ENCODE results near the gene ZNF655. TPM values are rescaled to one million over a fixed set of nuclear protein-coding genes. Genes with fewer than 3 reads are reported as not detected.

The ZNF655 gene
- total RNA-seq, 1 donor from 2014 or later = 26.1 TPM

GRCh38 chr7:99588868-99589267, 30.4 kb downstream of the ZNF655 start:
- no peak for DNase-seq
- TF ChIP-seq CTCF (IDR thresholded peaks at IDR 0.05; ENCODE audit: borderline replicate concordance) = no peak

GRCh38 chr7:99594948-99595745, 36.7 kb downstream of the ZNF655 start:
- no peaks in the 10 kb centered on the region for H3K9me3 ChIP-seq (replicated peaks)
- no peaks in the 10 kb centered on the region for H3K4me1 ChIP-seq
- intact Hi-C loops (cut with micrococcal nuclease) = no loop called here
- H3K27me3 ChIP-seq (ENCODE audit: low read depth) = peaks cover 9% of the 10 kb centered on the region
- no peak overlapping the region for H3K4me3 ChIP-seq
- H3K36me3 ChIP-seq = no peaks in the 10 kb centered on the region
- no peak overlapping the region for H3K27ac ChIP-seq (replicated peaks)
- DNase-seq = no peak
- TF ChIP-seq CTCF (IDR thresholded peaks at IDR 0.05; ENCODE audit: borderline replicate concordance) = no peak

More at GRCh38 chr7:99588868-99589267, 30.4 kb downstream of the ZNF655 start:
- H3K27ac ChIP-seq (replicated peaks) = no peak overlapping the region
- H3K36me3 ChIP-seq = no peaks in the 10 kb centered on the region
- no peak overlapping the region for H3K4me3 ChIP-seq
- no peaks in the 10 kb centered on the region for H3K9me3 ChIP-seq (replicated peaks)
- intact Hi-C loops (cut with micrococcal nuclease) = no loop called here
- peaks cover 38% of the 10 kb centered on the region for H3K27me3 ChIP-seq (ENCODE audit: low read depth)
- no peaks in the 10 kb centered on the region for H3K4me1 ChIP-seq

- H3K27ac ChIP-seq (replicated peaks) = no peak overlapping the region
- no peaks in the 10 kb centered on the region for H3K9me3 ChIP-seq (replicated peaks)
- intact Hi-C loops (cut with micrococcal nuclease) = no loop called here
- no peak for TF ChIP-seq CTCF (IDR thresholded peaks at IDR 0.05; ENCODE audit: borderline replicate concordance)
- H3K4me3 ChIP-seq = no peak overlapping the region
- no peaks in the 10 kb centered on the region for H3K36me3 ChIP-seq
- H3K4me1 ChIP-seq = no peaks in the 10 kb centered on the region
- peaks cover 9% of the 10 kb centered on the region for H3K27me3 ChIP-seq (ENCODE audit: low read depth)
- no peak for DNase-seq
Measured at GRCh38 chr7:99596408-99596955, 38.0 kb downstream of the ZNF655 start.

GRCh38 chr7:99597762-99598501, 39.5 kb downstream of the ZNF655 start, which contains the start of gene TMEM225B:
TMEM225B (plus strand) TSS chr7:99598267; CDS start chr7:99604389, 6,122 bp downstream.
- no peaks in the 10 kb centered on the region for H3K9me3 ChIP-seq (replicated peaks)
- no peaks in the 10 kb centered on the region for H3K4me1 ChIP-seq
- intact Hi-C loops (cut with micrococcal nuclease) = no loop called here
- H3K4me3 ChIP-seq = no peak within 1 kb of the TSS
- no peak for DNase-seq
- no peaks in the 10 kb centered on the region for H3K36me3 ChIP-seq
- TF ChIP-seq CTCF (IDR thresholded peaks at IDR 0.05; ENCODE audit: borderline replicate concordance) = no peak
- peaks cover 9% of the 10 kb centered on the region for H3K27me3 ChIP-seq (ENCODE audit: low read depth)
- H3K27ac ChIP-seq (replicated peaks) = no peak within 1 kb of the TSS

GRCh38 chr7:99599836-99600235, 41.4 kb downstream of the ZNF655 start:
- Histone ChIP-seq H3K27ac (replicated peaks) (no peak overlapping the region), H3K4me1 (no peaks in the 10 kb centered on the region), H3K9me3 (replicated peaks) (no peaks in the 10 kb centered on the region), H3K36me3 (no peaks in the 10 kb centered on the region), H3K27me3 (ENCODE audit: low read depth) (peaks cover 9% of the 10 kb centered on the region), H3K4me3 (no peak overlapping the region)
- DNase-seq = no peak
- no peak for TF ChIP-seq CTCF (IDR thresholded peaks at IDR 0.05; ENCODE audit: borderline replicate concordance)
- intact Hi-C loops (cut with micrococcal nuclease) = no loop called here

Data from left ventricle myocardium inferior (tissue), 1 donor.